Left lung (tissue), 10 donors: ENCODE measurements around the gene SND1. TPM values are rescaled to one million over a fixed set of nuclear protein-coding genes. Genes with fewer than 3 reads are reported as not detected.
A peak's percentile ranks its signal among the peaks of the same experiment; 100 is the strongest.

Experiments used
- ATAC-seq: fragments of 200-7000 bp; cut with Tn5 transposase; one replicate; pipeline ENCODE4 v1.9.1; 2020; ENCODE audit warnings: moderate library complexity
- DNase-seq, 4 donors: peaks; one replicate each; pipeline ENCODE4 v3.0.0-alpha.2; 2013 to 2020
- H3K27ac ChIP-seq, 2 donors: fragments of 200-600 bp; sonication (generic) in 1 of 2; one replicate each; pipeline versions ENCODE4 v1.5.0 to v1.8.0; 2020 to 2021
- H3K27me3 ChIP-seq, 2 donors: fragments of 200-600 bp; sonication (generic) in 1 of 2; one replicate each; pipeline versions ENCODE4 v1.5.0 to v1.8.0; 2020 to 2021
- H3K36me3 ChIP-seq, 2 donors: fragments of 200-600 bp; sonication (generic) in 1 of 2; one replicate each; pipeline versions ENCODE4 v1.5.0 to v1.8.0; 2020 to 2021
- H3K4me1 ChIP-seq, 2 donors: fragments of 200-600 bp; one replicate each; pipeline ENCODE4 v1.8.0; 2021
- H3K4me3 ChIP-seq, 2 donors: fragments of 200-600 bp; sonication (generic) in 1 of 2; one replicate each; pipeline versions ENCODE4 v1.5.0 to v1.8.0; 2020 to 2021; ENCODE audit warnings: mild to moderate bottlenecking in 1 of 2
- H3K9me3 ChIP-seq, 2 donors: fragments of 200-600 bp; sonication (generic) in 1 of 2; one replicate each; pipeline versions ENCODE4 v1.5.0 to v1.8.0; 2020 to 2021
- intact Hi-C, 2 donors: fragments of 100-400 bp; cut with DNase I; formaldehyde crosslinking; loops; one replicate each; pipeline versions ENCODE4 v1.11.2 to v1.14.2; 2022
- polyA plus RNA-seq, 6 donors: library from polyadenylated mRNA; unstranded; fragments of 120-200 nt; gene quantifications; one replicate each; pipeline ENCODE4 v1.2.1, GENCODE V29; 2013; ENCODE audit not compliant: insufficient read length in 6 of 6
- total RNA-seq, 2 donors: library from RNA; stranded (reverse); fragmentation: NEBNext Ultra II Directional; extraction: Animal tissue kit (Norgen Biotek cat#: 25700); gene quantifications; one replicate each; pipeline ENCODE4 v1.2.1, GENCODE V29; 2021
- TF ChIP-seq, protein P1 (sequence below), 2 donors: fragments of 200-600 bp; sonication (generic) in 1 of 2; IDR thresholded peaks; one replicate each; pipeline versions ENCODE4 v1.5.0 to v1.8.0; 2021; ENCODE audit warnings: antibody characterized with exemption in 2 of 2
- donor health status: DM: no; HTN: yes; CAD: no.
- donor health status: DM: no; HTN: no; CAD: no.

The SND1 gene
- total and polyA plus RNA-seq, 8 donors = 141 to 229 (median 156) TPM

DNA sequence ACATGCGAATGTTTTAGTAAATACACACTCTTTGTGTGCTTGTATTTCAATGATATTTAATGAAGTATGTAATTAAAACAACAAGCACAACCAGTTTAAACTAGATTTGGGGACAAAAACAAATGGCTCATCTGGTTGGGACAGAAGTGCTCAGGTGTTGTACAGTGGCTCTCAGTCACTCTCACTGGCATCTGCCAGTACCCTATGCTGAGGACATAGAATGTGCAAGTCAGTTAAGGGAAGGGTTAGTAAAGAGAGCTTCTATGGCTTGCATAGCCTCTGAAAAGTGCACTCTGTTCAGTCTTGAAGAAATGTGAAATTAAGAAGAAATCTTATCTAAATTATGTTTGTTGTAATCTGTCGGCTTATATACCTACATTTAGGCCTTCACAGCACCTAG, 196.2 kb downstream of the SND1 start:
- Histone ChIP-seq H3K9me3 (no peaks in the 10 kb centered on the region), H3K36me3 (peaks cover 0 to 16% of the 10 kb centered on the region in 2 donors), H3K4me1 (peaks cover 12 to 19% of the 10 kb centered on the region in 2 donors), H3K27me3 (no peaks in the 10 kb centered on the region), H3K27ac (no peak overlapping the region), H3K4me3 (no peak overlapping the region)
- no peak for ATAC-seq
- intact Hi-C loops = no loop called here
- no peak for DNase-seq
- TF ChIP-seq, protein P1, sequence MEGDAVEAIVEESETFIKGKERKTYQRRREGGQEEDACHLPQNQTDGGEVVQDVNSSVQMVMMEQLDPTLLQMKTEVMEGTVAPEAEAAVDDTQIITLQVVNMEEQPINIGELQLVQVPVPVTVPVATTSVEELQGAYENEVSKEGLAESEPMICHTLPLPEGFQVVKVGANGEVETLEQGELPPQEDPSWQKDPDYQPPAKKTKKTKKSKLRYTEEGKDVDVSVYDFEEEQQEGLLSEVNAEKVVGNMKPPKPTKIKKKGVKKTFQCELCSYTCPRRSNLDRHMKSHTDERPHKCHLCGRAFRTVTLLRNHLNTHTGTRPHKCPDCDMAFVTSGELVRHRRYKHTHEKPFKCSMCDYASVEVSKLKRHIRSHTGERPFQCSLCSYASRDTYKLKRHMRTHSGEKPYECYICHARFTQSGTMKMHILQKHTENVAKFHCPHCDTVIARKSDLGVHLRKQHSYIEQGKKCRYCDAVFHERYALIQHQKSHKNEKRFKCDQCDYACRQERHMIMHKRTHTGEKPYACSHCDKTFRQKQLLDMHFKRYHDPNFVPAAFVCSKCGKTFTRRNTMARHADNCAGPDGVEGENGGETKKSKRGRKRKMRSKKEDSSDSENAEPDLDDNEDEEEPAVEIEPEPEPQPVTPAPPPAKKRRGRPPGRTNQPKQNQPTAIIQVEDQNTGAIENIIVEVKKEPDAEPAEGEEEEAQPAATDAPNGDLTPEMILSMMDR (IDR thresholded peaks at IDR 0.05) = no peak

DNA sequence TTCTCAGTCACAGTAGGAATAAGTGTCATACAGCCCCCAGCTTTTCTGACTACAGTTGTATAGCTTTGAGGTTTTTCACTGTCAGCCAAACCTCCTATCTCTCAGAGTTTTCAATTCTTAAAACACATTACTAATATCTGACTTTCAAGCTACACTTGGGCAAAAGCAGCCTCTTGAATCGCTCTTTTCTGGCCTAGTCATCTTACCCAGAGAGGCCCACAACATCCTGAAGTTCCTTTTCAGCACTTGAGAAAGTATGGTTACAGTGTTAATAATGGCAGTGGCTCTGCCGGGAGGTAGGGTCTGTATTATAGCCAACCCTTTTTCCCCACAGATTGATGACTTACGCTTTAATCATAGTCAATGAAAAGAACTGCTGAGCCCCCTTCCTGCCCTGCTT, 198.2 kb downstream of the SND1 start:
- TF ChIP-seq, protein P1 (IDR thresholded peaks at IDR 0.05) = no peak
- peak; percentile 62 for ATAC-seq
- no peaks in the 10 kb centered on the region for H3K27me3 ChIP-seq
- no peak overlapping the region for H3K27ac ChIP-seq
- no peak overlapping the region for H3K4me3 ChIP-seq
- intact Hi-C loops = no loop called here
- DNase-seq = no peak
- peaks cover 0 to 16% of the 10 kb centered on the region in 2 donors for H3K36me3 ChIP-seq
- no peaks in the 10 kb centered on the region for H3K9me3 ChIP-seq
- H3K4me1 ChIP-seq = peaks cover under 1 to 7% of the 10 kb centered on the region in 2 donors

DNA sequence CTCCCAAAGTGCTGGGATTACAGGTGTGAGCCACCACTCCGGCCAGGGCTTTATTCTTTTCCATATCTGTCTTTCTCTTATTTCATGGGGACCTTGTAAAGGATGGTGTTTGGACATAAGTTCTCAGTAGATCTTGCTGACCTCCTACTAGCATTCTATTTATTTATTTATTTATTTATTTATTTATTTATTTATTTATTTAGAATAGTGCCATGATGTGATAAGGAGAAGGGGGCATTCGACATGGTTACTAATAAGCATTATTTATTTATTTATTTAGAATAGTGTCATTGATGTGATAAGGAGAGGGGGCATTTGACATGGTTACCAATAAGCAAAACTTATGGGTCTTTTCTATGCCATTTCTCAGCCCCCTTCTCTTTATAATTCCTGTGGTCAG, 202.4 kb downstream of the SND1 start:
- ATAC-seq (no peak), DNase-seq (no peak)
- Histone ChIP-seq H3K4me1 (no peaks in the 10 kb centered on the region), H3K36me3 (peaks cover 0 to 4% of the 10 kb centered on the region in 2 donors), H3K27ac (no peak overlapping the region), H3K27me3 (no peaks in the 10 kb centered on the region), H3K9me3 (no peaks in the 10 kb centered on the region), H3K4me3 (no peak overlapping the region)
- intact Hi-C loops = no loop called here
- TF ChIP-seq, protein P1 (IDR thresholded peaks at IDR 0.05) = no peak

DNA sequence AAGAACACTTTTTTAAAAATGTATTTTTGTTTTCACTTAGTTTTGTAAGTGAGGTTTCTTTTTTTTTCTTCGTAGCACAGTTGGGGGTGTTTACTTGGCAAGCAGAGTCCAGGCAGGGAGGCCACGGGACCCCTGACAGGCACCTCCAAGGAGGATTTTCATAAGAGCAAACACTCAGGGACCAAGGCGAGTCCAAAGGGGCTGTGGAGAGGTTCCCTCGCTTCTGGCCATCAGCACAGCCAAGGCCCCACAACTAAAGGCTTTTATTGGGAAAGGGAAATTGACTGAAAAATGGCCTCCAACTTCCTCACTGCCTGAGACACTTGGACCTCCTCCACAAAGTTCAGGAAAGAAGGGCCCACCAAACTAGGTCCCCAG, 205.5 kb downstream of the SND1 start:
- no peak overlapping the region for H3K27ac ChIP-seq
- H3K4me1 ChIP-seq = no peaks in the 10 kb centered on the region
- H3K4me3 ChIP-seq = no peak overlapping the region
- H3K36me3 ChIP-seq = no peaks in the 10 kb centered on the region
- ATAC-seq (no peak), DNase-seq (no peak)
- H3K9me3 ChIP-seq = no peaks in the 10 kb centered on the region
- intact Hi-C loops = no loop called here
- no peaks in the 10 kb centered on the region for H3K27me3 ChIP-seq
- TF ChIP-seq, protein P1 (IDR thresholded peaks at IDR 0.05) = no peak

DNA sequence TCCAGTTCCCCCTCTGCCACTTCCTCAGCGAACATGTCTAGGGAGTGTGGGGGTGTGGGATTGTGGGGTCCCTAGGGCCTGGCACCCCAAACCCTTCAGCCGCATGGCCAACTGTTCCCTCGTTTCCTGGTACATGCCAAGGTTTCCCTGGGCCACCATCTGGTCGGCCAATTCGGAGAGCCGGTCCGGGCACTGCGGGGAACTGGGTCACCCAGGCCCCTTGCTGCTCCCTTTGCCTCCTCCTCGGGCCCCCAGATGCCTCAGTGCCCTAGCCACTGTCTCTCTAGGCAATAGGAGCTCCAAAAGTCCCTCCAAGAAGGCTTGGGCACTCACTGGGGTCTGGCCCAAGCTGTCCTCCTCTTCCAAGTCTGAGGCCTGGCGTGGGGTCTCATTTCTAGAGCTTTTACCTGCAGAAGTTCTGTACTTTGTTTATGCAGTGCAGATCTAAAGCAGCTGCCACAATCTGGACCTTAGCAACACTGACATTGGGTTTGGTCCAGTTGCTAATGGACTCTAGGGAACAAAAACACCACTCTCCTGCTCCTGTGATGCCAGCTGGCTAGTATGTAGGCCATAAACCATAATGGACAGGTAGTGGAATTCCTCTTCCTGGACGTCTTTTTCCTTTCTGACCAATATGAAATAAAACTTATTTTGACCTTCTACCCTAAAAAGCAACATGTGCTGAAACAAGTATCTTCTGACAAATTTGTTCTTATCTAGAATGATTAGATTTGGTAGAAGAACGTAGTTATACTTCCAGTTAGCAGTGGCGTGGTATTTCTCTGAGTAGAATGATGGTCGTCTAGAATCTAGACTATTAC, 206.3 kb downstream of the SND1 start:
- Histone ChIP-seq H3K9me3 (no peaks in the 10 kb centered on the region), H3K4me3 (no peak overlapping the region), H3K27ac (no peak overlapping the region), H3K4me1 (no peaks in the 10 kb centered on the region), H3K27me3 (no peaks in the 10 kb centered on the region), H3K36me3 (no peaks in the 10 kb centered on the region)
- intact Hi-C loops = no loop called here
- no peak for ATAC-seq
- DNase-seq = no peak
- TF ChIP-seq, protein P1 (IDR thresholded peaks at IDR 0.05) = no peak
